ENCODE data around the gene RARRES2.
A peak's percentile ranks its signal among the peaks of the same experiment; 100 is the strongest.
"Not testable (repeated sequence)": the region's sequence is repeated elsewhere in the genome, so short reads cannot be mapped to it uniquely, and the experiment has no call there.

Gene RARRES2

GRCh38 chr7:150335774-150336112 is 5.7 kb downstream of the RARRES2 start:
- DNase-seq, result no peak

GRCh38 chr7:150335108-150335773 is 6.2 kb downstream of the RARRES2 start:
- no peak for DNase-seq

- DNase-seq, result no peak
Observed at GRCh38 chr7:150334108-150334507, 7.3 kb downstream of the RARRES2 start.

- no peak for DNase-seq
Observed at GRCh38 chr7:150333659-150334058, 7.8 kb downstream of the RARRES2 start.

- DNase-seq, result no peak
Observed at GRCh38 chr7:150332852-150333635, 8.4 kb downstream of the RARRES2 start.

- no peak for DNase-seq
Observed at GRCh38 chr7:150330211-150330885, 11.1 kb downstream of the RARRES2 start.

- DNase-seq, result no peak
Observed at GRCh38 chr7:150329331-150330120, 11.9 kb downstream of the RARRES2 start.

GRCh38 chr7:150327308-150327707 is 14.1 kb downstream of the RARRES2 start:
- no peak for DNase-seq

DNA sequence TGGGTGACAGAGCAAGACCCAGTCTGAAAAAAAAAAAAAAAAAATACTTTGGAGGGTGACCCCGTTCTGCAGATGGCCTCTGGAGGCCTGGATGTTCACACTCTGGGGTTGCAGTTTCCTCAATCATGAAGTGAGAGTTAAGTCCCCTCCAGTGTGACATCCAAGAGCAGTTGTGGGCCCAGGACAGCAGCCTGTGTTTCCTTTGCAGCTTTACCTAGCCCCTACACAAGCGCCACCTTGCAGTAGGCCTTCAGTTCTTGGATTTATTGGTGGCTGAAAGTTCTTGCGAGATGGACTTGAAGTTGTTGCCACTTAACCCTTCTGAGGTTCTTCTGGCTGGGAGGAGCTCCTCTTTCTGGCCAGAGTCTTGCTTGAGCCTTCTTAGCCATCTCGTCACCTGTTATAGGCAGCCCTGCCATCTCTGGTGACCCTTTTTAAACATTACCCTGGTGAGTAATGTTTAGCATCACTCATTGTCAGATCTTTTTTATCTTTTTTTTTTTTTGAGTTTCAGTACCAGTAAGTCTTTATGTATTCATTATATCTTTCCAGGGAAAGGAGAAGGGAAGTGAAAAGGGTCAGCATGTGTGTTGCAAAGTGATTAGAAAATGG is 14.7 kb downstream of the RARRES2 start:
- DNase-seq, result no peak

DNA sequence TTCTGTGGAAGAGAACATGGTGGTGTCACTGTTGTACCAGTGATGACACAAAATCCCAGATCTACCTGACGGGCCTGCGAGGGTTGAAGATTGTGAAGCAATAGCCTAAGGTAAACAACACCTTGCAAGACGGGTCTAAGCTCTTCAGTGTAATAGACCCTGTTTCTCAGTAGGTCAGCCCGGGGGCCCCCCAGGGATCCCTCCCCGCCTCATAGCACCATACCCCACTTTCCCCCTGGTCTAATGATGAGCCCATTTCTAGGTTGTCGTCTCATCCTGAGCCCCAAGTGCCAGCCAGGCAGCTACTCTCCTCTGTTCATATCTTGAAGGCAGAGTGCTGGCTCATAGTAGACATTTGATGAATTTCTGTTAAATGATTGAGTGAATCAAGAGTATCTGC is 15.5 kb downstream of the RARRES2 start:
- DNase-seq, result no peak

- peak; percentile 28 for DNase-seq
Observed at GRCh38 chr7:150325110-150325611, 16.3 kb downstream of the RARRES2 start.

- DNase-seq, result peak; percentile 16
Observed at GRCh38 chr7:150324373-150324961, 17.0 kb downstream of the RARRES2 start.

DNA sequence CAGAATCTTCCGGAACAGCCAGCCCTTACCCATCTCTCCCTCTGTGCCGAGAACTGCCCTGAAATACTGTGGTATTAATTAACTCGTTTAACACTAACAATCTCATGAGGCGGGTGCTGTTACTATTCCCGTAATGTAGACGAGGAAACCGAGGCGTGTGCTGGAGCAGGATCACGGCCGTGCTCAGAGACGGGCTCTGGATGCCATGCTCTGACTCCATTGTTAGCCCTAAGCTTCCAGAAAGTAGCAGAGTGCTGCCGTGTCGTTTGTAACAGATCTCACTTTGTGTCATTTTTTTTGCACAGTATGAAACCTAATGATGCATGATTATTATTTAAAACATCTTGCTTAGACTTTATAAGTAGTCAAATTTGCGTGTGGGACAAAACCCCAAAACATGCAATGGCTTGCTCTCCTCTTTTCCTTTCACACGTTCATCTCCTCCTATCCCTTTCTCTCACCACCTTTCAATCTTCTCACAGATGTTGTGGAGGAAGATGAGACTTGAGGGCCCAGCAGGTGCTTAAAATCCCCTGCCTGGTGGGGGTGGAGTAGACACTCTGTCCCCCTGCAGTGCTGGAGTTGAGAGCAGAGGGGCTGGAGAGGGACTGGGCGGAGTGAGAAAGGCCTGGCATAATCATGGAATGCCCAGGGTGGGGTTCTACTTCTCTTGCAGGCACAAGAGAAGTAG is 17.6 kb downstream of the RARRES2 start:
- DNase-seq, result peak; percentile 46

- DNase-seq, result peak; percentile 68
Observed at GRCh38 chr7:150322833-150323681, 18.4 kb downstream of the RARRES2 start, which contains the start of the genes ACTR3C and LRRC61. TSS of gene ACTR3C (minus strand) at chr7:150323545. CDS start at chr7:150295296, 28,249 bp downstream. TSS of gene LRRC61 (plus strand) at chr7:150323355. CDS start at chr7:150336862, 13,507 bp downstream.

DNA sequence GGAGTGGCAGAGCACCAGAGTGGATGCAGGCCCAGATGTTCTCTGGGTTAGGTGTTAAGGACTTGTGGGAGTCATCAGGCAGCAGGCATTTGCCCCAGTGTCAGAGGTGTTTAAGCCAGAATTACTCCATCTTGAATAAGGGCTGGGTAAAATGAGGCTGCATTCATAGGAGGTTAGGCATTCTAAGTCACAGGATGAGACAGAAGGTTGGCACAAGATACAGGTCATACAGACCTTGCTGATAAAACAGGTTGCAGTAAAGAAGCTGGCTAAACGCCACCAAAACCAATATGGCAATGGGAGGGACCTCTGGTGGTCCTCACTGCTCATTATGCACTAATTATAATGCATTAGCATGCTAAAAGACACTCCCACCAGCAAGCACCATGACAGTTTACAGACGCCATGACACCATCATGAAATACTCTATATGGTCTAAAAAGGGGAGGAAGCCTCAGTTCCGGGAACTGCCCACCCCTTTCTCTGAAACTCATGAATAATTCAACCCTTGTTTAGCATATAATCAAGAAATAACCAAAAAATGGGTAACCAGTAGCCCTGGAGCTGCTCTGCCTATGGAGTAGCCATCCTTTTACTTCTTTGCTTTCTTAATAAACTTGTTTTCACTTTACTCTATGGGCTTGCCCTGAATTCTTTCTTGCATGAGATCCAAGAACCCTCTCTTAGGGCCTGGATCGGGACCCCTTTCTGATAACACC is 19.2 kb downstream of the RARRES2 start:
- peak; percentile 73 for DNase-seq

DNA sequence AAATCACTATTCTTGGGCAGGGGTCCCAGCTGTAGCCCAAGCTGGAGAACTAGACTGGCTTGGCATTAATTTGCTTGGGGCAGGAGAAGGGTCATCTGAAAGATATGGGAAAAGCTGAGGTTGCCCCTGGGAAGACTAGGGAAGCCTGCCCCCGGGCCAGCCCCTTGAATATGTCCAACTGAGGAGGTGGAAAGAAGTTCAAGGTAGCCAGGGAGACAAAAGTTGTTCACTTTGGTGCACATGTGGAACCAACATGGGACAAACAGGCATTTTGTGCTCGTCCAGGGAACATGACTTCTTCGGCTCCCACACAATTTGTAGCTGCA is 19.7 kb downstream of the RARRES2 start:
- DNase-seq, result no peak

DNA sequence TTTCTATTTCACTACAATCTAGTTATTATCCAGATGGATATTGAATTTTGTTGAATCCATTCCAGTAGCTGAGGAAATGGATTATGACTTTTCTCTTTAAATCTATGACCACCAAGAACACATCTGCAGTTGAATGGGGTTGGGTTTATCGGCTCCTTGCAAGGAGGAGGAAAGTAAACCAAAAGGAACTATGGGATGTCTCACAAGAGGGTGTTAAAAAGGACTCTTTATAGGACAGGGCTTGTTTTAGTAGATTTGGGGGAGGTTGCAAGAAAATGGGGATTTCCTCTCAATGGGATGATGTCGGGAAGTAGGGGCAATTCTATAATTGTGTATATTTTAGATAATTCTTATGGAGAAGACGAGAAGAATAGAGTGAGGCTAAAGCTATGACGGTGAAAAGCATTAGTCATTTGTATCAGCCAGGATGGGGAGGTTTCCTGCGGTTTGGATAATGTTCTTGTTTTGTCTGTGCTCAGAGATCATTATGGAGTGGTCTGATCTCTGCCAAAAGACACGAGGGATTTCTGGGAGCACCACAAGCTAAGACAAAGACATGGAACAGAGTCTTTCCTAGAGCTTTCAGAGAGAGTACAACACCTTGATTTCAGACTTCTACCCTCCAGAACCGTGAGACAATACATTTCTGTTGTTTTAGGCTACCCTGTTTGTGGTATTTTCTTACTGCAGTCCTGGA is 23.5 kb downstream of the RARRES2 start:
- DNase-seq, result no peak

DNA sequence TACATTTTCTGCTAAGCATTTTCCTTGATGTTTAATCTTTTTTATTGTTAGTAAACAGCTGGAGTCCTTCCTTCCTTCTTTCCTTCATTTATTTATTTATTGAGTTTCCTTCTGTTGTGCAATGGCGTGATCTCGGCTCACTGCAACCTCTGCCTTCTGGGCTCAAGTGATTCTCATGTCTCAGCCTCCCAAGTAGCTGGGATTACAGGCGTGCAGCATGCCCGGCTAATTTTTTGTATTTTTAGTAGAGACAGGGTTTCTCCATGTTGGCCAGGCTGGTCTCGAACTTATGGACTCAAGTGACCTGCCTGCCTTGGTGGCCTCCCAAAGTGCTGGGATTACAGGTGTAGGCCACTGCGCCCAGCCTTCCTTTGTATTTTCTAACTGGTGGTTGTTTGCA is 24.4 kb downstream of the RARRES2 start:
- not testable (repeated sequence) for DNase-seq

GRCh38 chr7:150314639-150315239 is 26.7 kb downstream of the RARRES2 start:
- DNase-seq, result no peak
